ENCODE measurements around the gene COIL.

COIL gene

GRCh38 chr17:56903560-56903959 lies 57.3 kb downstream of the COIL start:
- DNase-seq = no peak

- no peak for DNase-seq
Observed at GRCh38 chr17:56902348-56902747, 58.5 kb downstream of the COIL start.

- no peak for DNase-seq
Observed at GRCh38 chr17:56899403-56899802, 61.4 kb downstream of the COIL start.

GRCh38 chr17:56898874-56899273 lies 62.0 kb downstream of the COIL start:
- no peak for DNase-seq

GRCh38 chr17:56897646-56898424 lies 63.0 kb downstream of the COIL start:
- no peak for DNase-seq

GRCh38 chr17:56896968-56897359 lies 63.9 kb downstream of the COIL start:
- DNase-seq = no peak

GRCh38 chr17:56896217-56896967 lies 64.5 kb downstream of the COIL start:
- DNase-seq = no peak

- no peak for DNase-seq
Observed at GRCh38 chr17:56894859-56895455, 65.9 kb downstream of the COIL start.

GRCh38 chr17:56893503-56893902 lies 67.3 kb downstream of the COIL start:
- no peak for DNase-seq

GRCh38 chr17:56892333-56892732 lies 68.5 kb downstream of the COIL start:
- no peak for DNase-seq

- peak; percentile 24 for DNase-seq
Observed at GRCh38 chr17:56891751-56892150, 69.1 kb downstream of the COIL start.

GRCh38 chr17:56890906-56891674 lies 69.8 kb downstream of the COIL start:
- DNase-seq = no peak

GRCh38 chr17:56890390-56890789 lies 70.5 kb downstream of the COIL start:
- no peak for DNase-seq
